Mammary epithelial cell (primary cell): ENCODE measurements around the gene LCE5A.

ENCODE experiments used
- CTCF ChIP-seq, 2 donors: IDR thresholded peaks in 1 of 2; conservative IDR thresholded peaks in 1 of 2; 2 replicates each; pipeline ENCODE4 v1.5.1; 2011 to 2012; ENCODE audit warnings: inconsistent platforms in 2 of 2, low read length in 2 of 2, mild to moderate bottlenecking in 2 of 2, control low read depth in 1 of 2, low read depth in 1 of 2; ENCODE audit not compliant: insufficient read depth in 1 of 2; ENCODE audit errors: extremely low read depth in 1 of 2
- EZH2 ChIP-seq: IDR thresholded peaks from 2 replicates; pipeline ENCODE4 v1.6.1; 2012; ENCODE audit warnings: low read length, inconsistent platforms, borderline replicate concordance

- TF ChIP-seq CTCF (conservative IDR thresholded peaks at IDR 0.05 in 1 of 2, IDR thresholded peaks at IDR 0.05 in 1 of 2; ENCODE audit: extremely low read depth in 1 of 2, insufficient read depth in 1 of 2, low read depth in 1 of 2, low read length in 2 of 2) (peak; percentile 34 to 58), EZH2 (no peak)
Observed at GRCh38 chr1:152486400-152487006, 24.1 kb upstream of the LCE5A start.
